ENCODE results near the gene TMEM151A. TPM values are rescaled to one million over a fixed set of nuclear protein-coding genes. Genes with fewer than 3 reads are reported as not detected.
A peak's percentile ranks its signal among the peaks of the same experiment; 100 is the strongest.

Gene TMEM151A
- total RNA-seq, 1 donor from 2014 or later, result 0.25 TPM

GRCh38 chr11:66281001-66281400, 10.7 kb upstream of the TMEM151A start:
- ATAC-seq, result no peak
- DNase-seq, result no peak
- intact Hi-C loops (cut with micrococcal nuclease), result no loop called here

- DNase-seq (no peak), ATAC-seq (no peak)
- intact Hi-C loops (cut with micrococcal nuclease), result no loop called here
Measured at GRCh38 chr11:66281776-66282467, 9.8 kb upstream of the TMEM151A start.

GRCh38 chr11:66282468-66283455, 8.9 kb upstream of the TMEM151A start:
- DNase-seq (peak; percentile 99), ATAC-seq (peak; percentile 84)
- intact Hi-C loops (cut with micrococcal nuclease), result no loop called here

- intact Hi-C loops (cut with micrococcal nuclease), result no loop called here
- DNase-seq (no peak), ATAC-seq (no peak)
Measured at GRCh38 chr11:66283461-66284105, 8.1 kb upstream of the TMEM151A start.

- ATAC-seq, result no peak
- intact Hi-C loops (cut with micrococcal nuclease), result no loop called here
- DNase-seq, result no peak
Measured at GRCh38 chr11:66284526-66285078, 7.1 kb upstream of the TMEM151A start.

- intact Hi-C loops (cut with micrococcal nuclease), result no loop called here
- no peak for ATAC-seq
- no peak for DNase-seq
Measured at GRCh38 chr11:66285250-66285947, 6.3 kb upstream of the TMEM151A start.

GRCh38 chr11:66286699-66287098, 5.0 kb upstream of the TMEM151A start:
- ATAC-seq (no peak), DNase-seq (no peak)
- intact Hi-C loops (cut with micrococcal nuclease), result no loop called here

- intact Hi-C loops (cut with micrococcal nuclease), result no loop called here
- ATAC-seq (no peak), DNase-seq (no peak)
Measured at GRCh38 chr11:66287211-66287888, 4.3 kb upstream of the TMEM151A start.

GRCh38 chr11:66287889-66288670, 3.6 kb upstream of the TMEM151A start:
- DNase-seq (no peak), ATAC-seq (no peak)
- intact Hi-C loops (cut with micrococcal nuclease), result no loop called here

- intact Hi-C loops (cut with micrococcal nuclease), result no loop called here
- ATAC-seq (peak; percentile 95), DNase-seq (peak; percentile 99)
Measured at GRCh38 chr11:66288671-66289547, 2.8 kb upstream of the TMEM151A start, which contains the start of gene YIF1A. TSS of gene YIF1A (minus strand) at chr11:66289143. CDS start at chr11:66288985, 158 bp downstream.

- DNase-seq (peak; percentile 81), ATAC-seq (peak; percentile 57)
- intact Hi-C loops (cut with micrococcal nuclease), result no loop called here
Measured at GRCh38 chr11:66289548-66290329, 2.0 kb upstream of the TMEM151A start.

- intact Hi-C loops (cut with micrococcal nuclease), result no loop called here
- DNase-seq, result no peak
- no peak for ATAC-seq
Measured at GRCh38 chr11:66290330-66290621, 1.4 kb upstream of the TMEM151A start.

GRCh38 chr11:66291303-66291705, 390 bp upstream of the TMEM151A start:
- no peak for DNase-seq
- ATAC-seq, result no peak
- intact Hi-C loops (cut with micrococcal nuclease), result no loop called here

- DNase-seq (no peak), ATAC-seq (no peak)
- intact Hi-C loops (cut with micrococcal nuclease), result no loop called here
Measured at GRCh38 chr11:66292543-66293332, 1.0 kb downstream of the TMEM151A start.

- DNase-seq, result no peak
- intact Hi-C loops (cut with micrococcal nuclease), result no loop called here
- no peak for ATAC-seq
Measured at GRCh38 chr11:66293352-66293751, 1.7 kb downstream of the TMEM151A start.

Data from left ventricle myocardium superior (tissue), 1 donor.